ENCODE data around the gene ERF.

The ERF gene

GRCh38 chr19:42228641-42229040 is 26.3 kb downstream of the ERF start:
- peaks cover 0 to 3% of the 10 kb centered on the region in 2 donors for H3K4me1 ChIP-seq (ENCODE audit: control insufficient read depth in 2 of 2, insufficient read depth in 1 of 2, low read depth in 1 of 2, low read length in 2 of 2)
- no peak overlapping the region for H2AK5ac ChIP-seq (ENCODE audit: low read depth, low read length)
- H3K18ac ChIP-seq (ENCODE audit: low read length): no peak overlapping the region
- peaks cover 0 to 3% of the 10 kb centered on the region in 2 donors for H3K9me3 ChIP-seq (replicated peaks in 1 of 2; ENCODE audit: control insufficient read depth in 2 of 2, insufficient read depth in 1 of 2, low read depth in 1 of 2, low read length in 2 of 2)
- no peak for DNase-seq (ENCODE audit: low spot score)
- no peak overlapping the region for H3K4me3 ChIP-seq (ENCODE audit: low read length in 2 of 2)
- no peak overlapping the region for H4K8ac ChIP-seq (ENCODE audit: low read depth, low read length)
- H3K79me1 ChIP-seq (ENCODE audit: low read depth, low read length): peaks cover 3% of the 10 kb centered on the region
- H2BK120ac ChIP-seq (ENCODE audit: low read depth, low read length): no peak overlapping the region
- no peak overlapping the region for H3K4ac ChIP-seq (ENCODE audit: low read length)
- H3K36me3 ChIP-seq (replicated peaks in 1 of 2; ENCODE audit: control insufficient read depth in 2 of 2, insufficient read depth in 2 of 2, low read length in 2 of 2): peaks cover 63 to 95% of the 10 kb centered on the region in 2 donors
- no CpG with 5 or more reads among the region's 4 CpGs for WGBS, 2 donors (ENCODE audit: extremely low coverage in 2 of 2, insufficient read length in 2 of 2, insufficient replicate concordance in 1 of 2)
- no peak overlapping the region for H3K14ac ChIP-seq (ENCODE audit: low read length)
- H3K9ac ChIP-seq (ENCODE audit: low read depth, low read length, poor library complexity): no peak overlapping the region
- no peak overlapping the region for H2BK5ac ChIP-seq (ENCODE audit: low read length)
- H4K91ac ChIP-seq (ENCODE audit: low read depth, low read length, poor library complexity): no peak overlapping the region
- H2AFZ ChIP-seq (ENCODE audit: low read length): no peak overlapping the region
- H3K27me3 ChIP-seq (ENCODE audit: control insufficient read depth in 3 of 3, insufficient read depth in 3 of 3, low read depth in 1 of 3, low read length in 3 of 3): no peaks in the 10 kb centered on the region
- no peak overlapping the region for H3K4me2 ChIP-seq (ENCODE audit: insufficient read depth, low read length, poor library complexity, severe bottlenecking)
- no peak overlapping the region for H2BK15ac ChIP-seq (ENCODE audit: low read length)
- H3K27ac ChIP-seq (replicated peaks; ENCODE audit: low read length): no peak overlapping the region
- H2BK12ac ChIP-seq (ENCODE audit: low read length): no peak overlapping the region
- H3K23ac ChIP-seq (ENCODE audit: low read depth, low read length, poor library complexity): no peak overlapping the region

- H3K18ac ChIP-seq (ENCODE audit: low read length): no peak overlapping the region
- no peaks in the 10 kb centered on the region for H3K27me3 ChIP-seq (ENCODE audit: control insufficient read depth in 3 of 3, insufficient read depth in 3 of 3, low read depth in 1 of 3, low read length in 3 of 3)
- no peak overlapping the region for H2BK12ac ChIP-seq (ENCODE audit: low read length)
- peaks cover 50 to 87% of the 10 kb centered on the region in 2 donors for H3K36me3 ChIP-seq (replicated peaks in 1 of 2; ENCODE audit: control insufficient read depth in 2 of 2, insufficient read depth in 2 of 2, low read length in 2 of 2)
- H4K8ac ChIP-seq (ENCODE audit: low read depth, low read length): no peak overlapping the region
- peak overlapping the region; percentile 2 for H3K9ac ChIP-seq (ENCODE audit: low read depth, low read length, poor library complexity)
- H3K4me1 ChIP-seq (ENCODE audit: control insufficient read depth in 2 of 2, insufficient read depth in 1 of 2, low read depth in 1 of 2, low read length in 2 of 2): peaks cover 0 to 3% of the 10 kb centered on the region in 2 donors
- no CpG with 5 or more reads among the region's 1 CpG for WGBS, 2 donors (ENCODE audit: extremely low coverage in 2 of 2, insufficient read length in 2 of 2, insufficient replicate concordance in 1 of 2)
- no peak overlapping the region for H4K91ac ChIP-seq (ENCODE audit: low read depth, low read length, poor library complexity)
- peaks cover 0 to 3% of the 10 kb centered on the region in 2 donors for H3K9me3 ChIP-seq (replicated peaks in 1 of 2; ENCODE audit: control insufficient read depth in 2 of 2, insufficient read depth in 1 of 2, low read depth in 1 of 2, low read length in 2 of 2)
- no peak for DNase-seq (ENCODE audit: low spot score)
- no peak overlapping the region for H2AFZ ChIP-seq (ENCODE audit: low read length)
- H2BK5ac ChIP-seq (ENCODE audit: low read length): no peak overlapping the region
- no peak overlapping the region for H3K4me3 ChIP-seq (ENCODE audit: low read length in 2 of 2)
- H2BK15ac ChIP-seq (ENCODE audit: low read length): no peak overlapping the region
- no peak overlapping the region for H2AK5ac ChIP-seq (ENCODE audit: low read depth, low read length)
- peaks cover 10% of the 10 kb centered on the region for H3K79me1 ChIP-seq (ENCODE audit: low read depth, low read length)
- H3K23ac ChIP-seq (ENCODE audit: low read depth, low read length, poor library complexity): peak overlapping the region; percentile 65
- H2BK120ac ChIP-seq (ENCODE audit: low read depth, low read length): no peak overlapping the region
- H3K14ac ChIP-seq (ENCODE audit: low read length): no peak overlapping the region
- no peak overlapping the region for H3K4me2 ChIP-seq (ENCODE audit: insufficient read depth, low read length, poor library complexity, severe bottlenecking)
- no peak overlapping the region for H3K4ac ChIP-seq (ENCODE audit: low read length)
- H3K27ac ChIP-seq (replicated peaks; ENCODE audit: low read length): no peak overlapping the region
Measured at GRCh38 chr19:42226886-42227285, 28.0 kb downstream of the ERF start.

GRCh38 chr19:42225718-42226292 is 29.1 kb downstream of the ERF start:
- Histone ChIP-seq H4K8ac (ENCODE audit: low read depth, low read length) (no peak overlapping the region), H3K4me2 (ENCODE audit: insufficient read depth, low read length, poor library complexity, severe bottlenecking) (no peak overlapping the region), H2BK5ac (ENCODE audit: low read length) (no peak overlapping the region), H3K14ac (ENCODE audit: low read length) (no peak overlapping the region), H3K4me3 (ENCODE audit: low read length in 2 of 2) (no peak overlapping the region), H3K4ac (ENCODE audit: low read length) (no peak overlapping the region), H3K27ac (replicated peaks; ENCODE audit: low read length) (no peak overlapping the region), H4K91ac (ENCODE audit: low read depth, low read length, poor library complexity) (no peak overlapping the region), H3K9me3 (replicated peaks in 1 of 2; ENCODE audit: control insufficient read depth in 2 of 2, insufficient read depth in 1 of 2, low read depth in 1 of 2, low read length in 2 of 2) (peaks cover 0 to 3% of the 10 kb centered on the region in 2 donors), H3K4me1 (ENCODE audit: control insufficient read depth in 2 of 2, insufficient read depth in 1 of 2, low read depth in 1 of 2, low read length in 2 of 2) (peaks cover 0 to 6% of the 10 kb centered on the region in 2 donors), H2BK15ac (ENCODE audit: low read length) (no peak overlapping the region), H2AFZ (ENCODE audit: low read length) (no peak overlapping the region), H2AK5ac (ENCODE audit: low read depth, low read length) (no peak overlapping the region), H3K23ac (ENCODE audit: low read depth, low read length, poor library complexity) (peak overlapping the region; percentile 80), H3K79me1 (ENCODE audit: low read depth, low read length) (peaks cover 10% of the 10 kb centered on the region), H2BK12ac (ENCODE audit: low read length) (no peak overlapping the region), H2BK120ac (ENCODE audit: low read depth, low read length) (no peak overlapping the region), H3K9ac (ENCODE audit: low read depth, low read length, poor library complexity) (no peak overlapping the region), H3K27me3 (ENCODE audit: control insufficient read depth in 3 of 3, insufficient read depth in 3 of 3, low read depth in 1 of 3, low read length in 3 of 3) (no peaks in the 10 kb centered on the region), H3K18ac (ENCODE audit: low read length) (no peak overlapping the region), H3K36me3 (replicated peaks in 1 of 2; ENCODE audit: control insufficient read depth in 2 of 2, insufficient read depth in 2 of 2, low read length in 2 of 2) (peaks cover 46 to 80% of the 10 kb centered on the region in 2 donors)
- no peak for DNase-seq (ENCODE audit: low spot score)
- WGBS, 2 donors (ENCODE audit: extremely low coverage in 2 of 2, insufficient read length in 2 of 2, insufficient replicate concordance in 1 of 2): no CpG with 5 or more reads among the region's 33 CpGs

GRCh38 chr19:42224940-42225717 is 29.8 kb downstream of the ERF start:
- no peak overlapping the region for H4K91ac ChIP-seq (ENCODE audit: low read depth, low read length, poor library complexity)
- no peak for DNase-seq (ENCODE audit: low spot score)
- H2BK5ac ChIP-seq (ENCODE audit: low read length): peak overlapping the region; percentile 24
- H3K79me1 ChIP-seq (ENCODE audit: low read depth, low read length): peaks cover 10% of the 10 kb centered on the region
- H2BK12ac ChIP-seq (ENCODE audit: low read length): no peak overlapping the region
- H4K8ac ChIP-seq (ENCODE audit: low read depth, low read length): peak overlapping the region; percentile 17
- peak overlapping the region; percentile 21 for H3K9ac ChIP-seq (ENCODE audit: low read depth, low read length, poor library complexity)
- H2AK5ac ChIP-seq (ENCODE audit: low read depth, low read length): no peak overlapping the region
- no peaks in the 10 kb centered on the region for H3K27me3 ChIP-seq (ENCODE audit: control insufficient read depth in 3 of 3, insufficient read depth in 3 of 3, low read depth in 1 of 3, low read length in 3 of 3)
- 100% methylated on average over 1 of the region's 37 CpGs; no CpG with 5 or more reads in 1 of the 2 donors for WGBS, 2 donors (ENCODE audit: extremely low coverage in 2 of 2, insufficient read length in 2 of 2, insufficient replicate concordance in 1 of 2)
- no peak overlapping the region for H2BK120ac ChIP-seq (ENCODE audit: low read depth, low read length)
- H3K18ac ChIP-seq (ENCODE audit: low read length): no peak overlapping the region
- no peak overlapping the region for H3K4me3 ChIP-seq (ENCODE audit: low read length in 2 of 2)
- peaks cover 0 to 6% of the 10 kb centered on the region in 2 donors for H3K4me1 ChIP-seq (ENCODE audit: control insufficient read depth in 2 of 2, insufficient read depth in 1 of 2, low read depth in 1 of 2, low read length in 2 of 2)
- no peak overlapping the region for H2AFZ ChIP-seq (ENCODE audit: low read length)
- no peak overlapping the region for H3K4me2 ChIP-seq (ENCODE audit: insufficient read depth, low read length, poor library complexity, severe bottlenecking)
- no peak overlapping the region for H2BK15ac ChIP-seq (ENCODE audit: low read length)
- H3K9me3 ChIP-seq (replicated peaks in 1 of 2; ENCODE audit: control insufficient read depth in 2 of 2, insufficient read depth in 1 of 2, low read depth in 1 of 2, low read length in 2 of 2): peaks cover 0 to 3% of the 10 kb centered on the region in 2 donors
- H3K4ac ChIP-seq (ENCODE audit: low read length): no peak overlapping the region
- H3K14ac ChIP-seq (ENCODE audit: low read length): no peak overlapping the region
- H3K36me3 ChIP-seq (replicated peaks in 1 of 2; ENCODE audit: control insufficient read depth in 2 of 2, insufficient read depth in 2 of 2, low read length in 2 of 2): peaks cover 41 to 74% of the 10 kb centered on the region in 2 donors
- H3K27ac ChIP-seq (replicated peaks; ENCODE audit: low read length): no peak overlapping the region
- H3K23ac ChIP-seq (ENCODE audit: low read depth, low read length, poor library complexity): peak overlapping the region; percentile 20

Data from neuronal stem cell (in vitro differentiated cells).